Stomach (tissue), 4 donors: ENCODE data around the gene URI1.

Experiments used
- EP300 ChIP-seq: sonication (generic); formaldehyde crosslinking; IDR thresholded peaks from one replicate; pipeline ENCODE4 v1.6.1; 2017; ENCODE audit warnings: antibody characterized with exemption
- POLR2A ChIP-seq, 4 donors: fragments of 450-650 bp; IDR thresholded peaks; one replicate each; pipeline ENCODE4 v1.6.1; 2016; ENCODE audit warnings: antibody characterized with exemption in 4 of 4, control low read depth in 2 of 4, mild to moderate bottlenecking in 1 of 4, moderate library complexity in 1 of 4
- POLR2AphosphoS5 ChIP-seq, 3 donors: sonication (generic); formaldehyde crosslinking; IDR thresholded peaks; one replicate each; pipeline ENCODE4 v1.6.1; 2016; ENCODE audit warnings: antibody characterized with exemption in 3 of 3
- TF ChIP-seq, protein P1 (sequence below), 7 experiments: fragments of 450-650 bp in 4 of 7; fragments of 200-600 bp in 3 of 7; sonication (generic) in 3 of 7; IDR thresholded peaks; one replicate each; pipeline ENCODE4 v1.5.1; 2016 to 2019; ENCODE audit warnings: antibody characterized with exemption in 7 of 7, control low read depth in 2 of 7, mild to moderate bottlenecking in 1 of 7

DNA sequence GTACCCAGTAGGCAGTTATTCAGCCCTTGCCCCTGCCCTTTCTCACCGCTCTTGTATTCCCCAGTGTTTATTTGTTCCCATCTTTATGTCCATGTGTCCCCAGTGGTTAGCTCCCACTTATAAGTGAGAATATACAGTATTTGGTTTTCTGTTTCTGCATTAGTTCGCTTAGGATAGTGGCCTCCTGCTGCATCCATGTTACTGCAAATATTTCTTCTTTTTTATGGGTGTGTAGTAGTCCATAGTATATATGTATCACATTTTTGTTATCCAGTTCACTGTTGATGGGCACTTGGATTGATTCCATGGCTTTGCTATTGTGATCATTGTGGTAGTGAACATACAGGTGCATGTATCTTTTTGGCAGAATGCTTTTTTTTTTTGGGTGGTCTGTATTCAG is 32.7 kb downstream of the URI1 start:
- no peak for TF ChIP-seq POLR2A (IDR thresholded peaks at IDR 0.05)
- TF ChIP-seq, protein P1, sequence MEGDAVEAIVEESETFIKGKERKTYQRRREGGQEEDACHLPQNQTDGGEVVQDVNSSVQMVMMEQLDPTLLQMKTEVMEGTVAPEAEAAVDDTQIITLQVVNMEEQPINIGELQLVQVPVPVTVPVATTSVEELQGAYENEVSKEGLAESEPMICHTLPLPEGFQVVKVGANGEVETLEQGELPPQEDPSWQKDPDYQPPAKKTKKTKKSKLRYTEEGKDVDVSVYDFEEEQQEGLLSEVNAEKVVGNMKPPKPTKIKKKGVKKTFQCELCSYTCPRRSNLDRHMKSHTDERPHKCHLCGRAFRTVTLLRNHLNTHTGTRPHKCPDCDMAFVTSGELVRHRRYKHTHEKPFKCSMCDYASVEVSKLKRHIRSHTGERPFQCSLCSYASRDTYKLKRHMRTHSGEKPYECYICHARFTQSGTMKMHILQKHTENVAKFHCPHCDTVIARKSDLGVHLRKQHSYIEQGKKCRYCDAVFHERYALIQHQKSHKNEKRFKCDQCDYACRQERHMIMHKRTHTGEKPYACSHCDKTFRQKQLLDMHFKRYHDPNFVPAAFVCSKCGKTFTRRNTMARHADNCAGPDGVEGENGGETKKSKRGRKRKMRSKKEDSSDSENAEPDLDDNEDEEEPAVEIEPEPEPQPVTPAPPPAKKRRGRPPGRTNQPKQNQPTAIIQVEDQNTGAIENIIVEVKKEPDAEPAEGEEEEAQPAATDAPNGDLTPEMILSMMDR (IDR thresholded peaks at IDR 0.05): no peak
- TF ChIP-seq POLR2AphosphoS5 (IDR thresholded peaks at IDR 0.05): no peak
- no peak for TF ChIP-seq EP300
